Measurements from ENCODE around the gene GPC1.

GPC1 gene

DNA sequence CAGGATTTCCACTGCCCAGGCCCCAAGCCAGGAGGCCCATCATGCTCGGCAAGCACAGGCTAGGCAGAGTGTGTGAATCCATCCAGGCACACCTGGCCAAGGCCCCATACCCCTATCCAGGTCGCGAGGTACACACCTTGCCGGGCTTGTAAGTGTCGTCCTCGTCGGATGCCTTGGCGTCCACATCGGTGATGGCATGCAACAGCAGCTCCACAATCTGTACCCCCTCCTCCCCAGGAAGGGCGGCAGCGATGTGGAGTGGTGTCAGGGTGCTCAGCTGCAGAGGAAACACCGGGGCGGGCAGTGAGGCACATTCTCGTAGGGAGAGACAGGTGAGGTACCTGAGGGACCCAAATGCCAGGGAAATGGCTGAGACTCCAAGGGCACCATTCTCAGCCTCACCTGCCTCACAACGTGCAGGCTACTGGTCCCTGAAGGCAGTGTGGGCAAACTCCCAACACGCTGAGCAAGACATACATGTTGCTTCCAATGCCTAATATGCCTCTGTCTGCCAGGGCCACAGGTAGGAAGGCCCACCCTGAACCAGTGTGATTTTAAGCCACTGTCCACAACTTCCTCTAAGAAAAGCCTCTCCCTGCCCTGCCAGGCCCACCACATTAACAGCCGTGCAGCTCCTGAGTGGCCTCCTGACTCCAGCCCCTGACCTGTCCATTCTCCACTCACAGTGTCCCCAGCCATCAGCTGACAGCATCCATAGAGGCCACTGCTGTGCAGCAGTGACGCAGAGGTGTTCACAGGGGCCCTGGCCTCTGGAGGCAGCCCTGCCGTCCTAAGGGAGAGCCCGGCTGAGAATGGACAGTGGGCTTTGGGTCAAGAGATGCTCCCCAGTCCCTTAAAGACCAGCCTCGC lies 77.4 kb downstream of the GPC1 start:
- Histone ChIP-seq H3K4me3 (ENCODE audit: low read depth, low read length) (no peak overlapping the region), H3K36me3 (ENCODE audit: control insufficient read depth in 2 of 2, insufficient read depth in 1 of 2, low read length in 2 of 2) (peaks cover 0 to 12% of the 10 kb centered on the region in 2 experiments; a peak in 1 of 3 replicates), H3K9me3 (ENCODE audit: control insufficient read depth, insufficient read depth, low read depth, low read length) (no peaks in the 10 kb centered on the region), H3K4me1 (ENCODE audit: control insufficient read depth, insufficient read depth, low read length) (no peaks in the 10 kb centered on the region), H3K27ac (ENCODE audit: extremely low read depth, low read depth, low read length) (no peak overlapping the region)
- POLR2A ChIA-PET: no interaction called here
- CTCF ChIA-PET: interaction anchor here (1.4 to 1.9 kb wide), 3 partner anchors 17 to 327 kb away, joined by 9 to 11 read pairs (median 10); no protein-coding TSS in a partner anchor
- TF ChIP-seq ZNF48 (tag by site-specific recombination; IDR thresholded peaks at IDR 0.05) (no peak), GLIS2 (tag by site-specific recombination; IDR thresholded peaks at IDR 0.05) (no peak), GLI2 (tag by site-specific recombination; IDR thresholded peaks at IDR 0.05; ENCODE audit: borderline replicate concordance, low read depth) (no peak), ZNF776 (tag by site-specific recombination; IDR thresholded peaks at IDR 0.05; ENCODE audit: borderline replicate concordance) (no peak), ZNF677 (tag by site-specific recombination; IDR thresholded peaks at IDR 0.05) (no peak), ZNF585B (tag by site-specific recombination; IDR thresholded peaks at IDR 0.05) (no peak), ZNF544 (tag by site-specific recombination; IDR thresholded peaks at IDR 0.05) (no peak), ZNF341 (tag by site-specific recombination; IDR thresholded peaks at IDR 0.05; ENCODE audit: low read depth) (no peak), SP7 (tag by site-specific recombination; IDR thresholded peaks at IDR 0.05) (no peak), ZNF558 (tag by site-specific recombination; IDR thresholded peaks at IDR 0.05) (no peak), ZNF624 (tag by site-specific recombination; IDR thresholded peaks at IDR 0.05) (no peak), KLF16 (tag by site-specific recombination; IDR thresholded peaks at IDR 0.05) (no peak), ZNF670 (tag by site-specific recombination; IDR thresholded peaks at IDR 0.05; ENCODE audit: low read depth) (no peak), ZNF529 (tag by site-specific recombination; IDR thresholded peaks at IDR 0.05; ENCODE audit: insufficient replicate concordance) (no peak), ZBTB48 (tag by site-specific recombination; IDR thresholded peaks at IDR 0.05) (no peak), PRDM4 (tag by site-specific recombination; IDR thresholded peaks at IDR 0.05) (no peak), MZF1 (tag by site-specific recombination; IDR thresholded peaks at IDR 0.05; ENCODE audit: borderline replicate concordance) (no peak), ZNF548 (tag by site-specific recombination; IDR thresholded peaks at IDR 0.05) (no peak)
- TF ChIP-seq, protein P1, sequence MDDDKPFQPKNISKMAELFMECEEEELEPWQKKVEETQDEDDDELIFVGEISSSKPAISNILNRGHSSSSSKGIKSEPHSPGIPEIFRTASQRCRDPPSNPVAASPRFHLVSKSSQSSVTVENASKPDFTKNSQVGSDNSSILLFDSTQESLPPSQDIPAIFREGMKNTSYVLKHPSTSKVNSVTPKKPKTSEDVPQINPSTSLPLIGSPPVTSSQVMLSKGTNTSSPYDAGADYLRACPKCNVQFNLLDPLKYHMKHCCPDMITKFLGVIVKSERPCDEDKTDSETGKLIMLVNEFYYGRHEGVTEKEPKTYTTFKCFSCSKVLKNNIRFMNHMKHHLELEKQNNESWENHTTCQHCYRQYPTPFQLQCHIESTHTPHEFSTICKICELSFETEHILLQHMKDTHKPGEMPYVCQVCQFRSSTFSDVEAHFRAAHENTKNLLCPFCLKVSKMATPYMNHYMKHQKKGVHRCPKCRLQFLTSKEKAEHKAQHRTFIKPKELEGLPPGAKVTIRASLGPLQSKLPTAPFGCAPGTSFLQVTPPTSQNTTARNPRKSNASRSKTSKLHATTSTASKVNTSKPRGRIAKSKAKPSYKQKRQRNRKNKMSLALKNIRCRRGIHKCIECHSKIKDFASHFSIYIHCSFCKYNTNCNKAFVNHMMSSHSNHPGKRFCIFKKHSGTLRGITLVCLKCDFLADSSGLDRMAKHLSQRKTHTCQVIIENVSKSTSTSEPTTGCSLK (tag by site-specific recombination; IDR thresholded peaks at IDR 0.05): no peak
- TF ChIP-seq, protein P2, sequence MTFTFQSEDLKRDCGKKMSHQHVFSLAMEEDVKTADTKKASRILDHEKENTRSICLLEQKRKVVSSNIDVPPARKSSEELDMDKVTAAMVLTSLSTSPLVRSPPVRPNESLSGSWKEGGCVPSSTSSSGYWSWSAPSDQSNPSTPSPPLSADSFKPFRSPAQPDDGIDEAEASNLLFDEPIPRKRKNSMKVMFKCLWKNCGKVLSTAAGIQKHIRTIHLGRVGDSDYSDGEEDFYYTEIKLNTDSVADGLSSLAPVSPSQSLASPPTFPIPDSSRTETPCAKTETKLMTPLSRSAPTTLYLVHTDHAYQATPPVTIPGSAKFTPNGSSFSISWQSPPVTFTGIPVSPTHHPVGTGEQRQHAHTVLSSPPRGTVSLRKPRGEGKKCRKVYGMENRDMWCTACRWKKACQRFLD (tag by site-specific recombination; IDR thresholded peaks at IDR 0.05): no peak

All from HEK293 (cell line).